ENCODE results near the gene TNFAIP8L1.

TNFAIP8L1 gene

DNA sequence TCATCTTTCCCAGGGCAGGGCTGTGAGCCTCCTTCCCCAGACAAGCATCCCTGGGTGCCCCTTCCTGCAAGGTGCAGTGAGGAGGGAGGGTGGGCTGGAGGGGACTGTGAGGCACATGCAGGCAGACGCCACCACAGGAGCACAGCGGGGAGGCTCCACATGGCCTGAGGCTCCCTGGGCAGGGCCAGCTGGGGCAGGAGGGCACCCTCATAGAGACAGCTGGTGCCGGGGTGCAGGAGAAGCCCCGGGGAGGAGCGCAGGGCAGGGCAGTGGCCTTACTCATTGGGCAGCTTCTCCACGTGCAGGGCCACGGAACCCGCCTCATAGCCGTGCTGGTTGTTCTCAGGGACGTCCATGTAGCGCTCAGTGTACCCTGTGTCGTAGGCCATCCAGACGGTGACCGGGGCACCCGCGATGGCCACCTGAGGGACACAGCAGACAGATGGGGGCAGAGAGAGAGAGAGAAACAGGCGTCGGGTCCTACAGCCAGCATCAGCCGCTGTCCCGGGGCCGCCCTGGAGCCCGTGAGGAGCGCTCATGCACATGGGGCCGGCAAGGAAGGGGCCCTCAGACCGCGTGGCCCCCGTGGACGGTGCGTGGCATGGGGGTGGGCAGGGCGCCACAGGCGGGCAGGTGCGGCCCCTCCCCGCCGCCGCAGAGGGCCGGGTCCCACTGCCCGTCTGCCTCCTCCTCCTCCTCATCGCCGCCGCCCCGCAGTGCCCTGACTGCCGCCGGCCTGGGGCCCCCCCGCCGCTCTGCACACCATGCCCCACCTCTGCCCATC, 43.3 kb downstream of the TNFAIP8L1 start:
- DNase-seq = no peak

- DNase-seq = no peak
Measured at GRCh38 chr19:4684312-4685095, 45.2 kb downstream of the TNFAIP8L1 start.

DNA sequence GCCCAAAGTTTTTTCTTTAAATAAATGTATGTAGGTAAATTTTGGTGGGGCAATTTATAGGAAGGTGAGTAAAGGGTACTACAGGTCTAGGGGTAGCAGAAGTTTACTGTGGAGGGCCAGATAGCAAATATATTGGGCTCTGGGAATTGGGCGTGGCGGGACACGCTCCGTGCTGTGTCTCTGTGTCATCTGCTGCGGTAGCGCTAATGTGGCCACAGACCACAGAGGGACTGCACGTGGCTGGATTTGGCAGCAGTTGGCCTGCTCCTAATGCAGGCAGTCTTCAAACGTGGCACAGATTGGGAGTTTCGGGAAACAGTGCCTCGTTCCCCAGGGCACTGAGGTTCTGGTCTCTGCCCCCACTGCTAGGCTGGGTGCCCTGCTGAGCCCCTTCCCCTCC, 47.4 kb downstream of the TNFAIP8L1 start:
- no peak for DNase-seq

GRCh38 chr19:4687396-4687795, 48.1 kb downstream of the TNFAIP8L1 start:
- no peak for DNase-seq

GRCh38 chr19:4688587-4688986, 49.3 kb downstream of the TNFAIP8L1 start:
- DNase-seq = no peak

GRCh38 chr19:4689403-4689802, 50.1 kb downstream of the TNFAIP8L1 start:
- no peak for DNase-seq

DNA sequence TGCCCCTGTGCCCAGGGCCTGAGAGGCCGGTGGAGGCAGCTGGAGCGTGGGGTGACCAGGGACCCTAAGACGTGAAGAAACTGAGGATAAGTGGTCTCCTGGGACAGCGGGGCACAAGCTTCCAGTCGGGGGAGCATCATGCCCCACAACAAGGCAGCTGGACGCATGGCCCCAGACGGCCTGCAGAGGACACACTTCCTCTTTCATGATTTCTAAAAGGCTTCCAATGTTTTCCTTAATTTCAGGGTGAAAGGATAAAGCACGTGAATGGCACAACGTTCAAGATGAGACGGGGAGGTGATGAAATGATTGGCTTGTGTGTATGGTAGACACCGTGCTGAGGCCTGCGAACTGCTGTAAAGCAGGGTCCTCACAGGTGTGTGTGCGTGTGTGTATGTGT, 51.0 kb downstream of the TNFAIP8L1 start:
- DNase-seq = no peak

DNA sequence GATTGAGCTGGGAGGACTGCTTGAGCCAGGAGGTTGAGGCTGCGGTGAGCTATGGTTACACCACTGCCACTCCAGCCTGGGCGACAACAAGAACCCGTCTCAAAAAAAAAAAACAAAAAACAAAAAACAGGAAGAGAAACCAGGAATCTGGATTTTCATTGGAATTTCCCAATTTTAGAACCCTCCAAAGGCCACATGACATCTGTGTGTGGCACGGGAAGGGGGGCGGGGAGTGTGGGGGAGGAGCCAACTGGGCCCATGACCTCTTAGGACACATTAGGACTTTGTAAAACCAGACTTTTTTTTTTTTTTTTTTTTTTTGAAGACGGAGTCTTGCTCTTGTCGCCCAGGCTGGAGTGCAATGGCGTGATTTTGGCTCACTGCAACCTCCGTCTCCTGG, 52.1 kb downstream of the TNFAIP8L1 start:
- no peak for DNase-seq

- DNase-seq = no peak
Measured at GRCh38 chr19:4692251-4693077, 53.1 kb downstream of the TNFAIP8L1 start.

DNA sequence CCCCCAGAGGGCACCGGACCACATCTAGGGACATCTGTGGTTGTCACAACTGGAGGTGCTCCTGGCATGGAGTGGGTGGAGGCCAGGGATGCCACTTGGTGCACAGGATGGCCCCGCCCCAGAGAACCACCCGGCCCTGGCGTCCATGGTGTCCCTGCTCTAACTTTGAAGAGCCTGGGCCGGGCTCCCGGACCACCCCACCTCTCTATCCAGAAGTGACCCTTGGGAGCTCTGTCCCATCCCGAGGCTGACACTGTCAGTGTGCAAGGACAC, 53.7 kb downstream of the TNFAIP8L1 start:
- no peak for DNase-seq

DNA sequence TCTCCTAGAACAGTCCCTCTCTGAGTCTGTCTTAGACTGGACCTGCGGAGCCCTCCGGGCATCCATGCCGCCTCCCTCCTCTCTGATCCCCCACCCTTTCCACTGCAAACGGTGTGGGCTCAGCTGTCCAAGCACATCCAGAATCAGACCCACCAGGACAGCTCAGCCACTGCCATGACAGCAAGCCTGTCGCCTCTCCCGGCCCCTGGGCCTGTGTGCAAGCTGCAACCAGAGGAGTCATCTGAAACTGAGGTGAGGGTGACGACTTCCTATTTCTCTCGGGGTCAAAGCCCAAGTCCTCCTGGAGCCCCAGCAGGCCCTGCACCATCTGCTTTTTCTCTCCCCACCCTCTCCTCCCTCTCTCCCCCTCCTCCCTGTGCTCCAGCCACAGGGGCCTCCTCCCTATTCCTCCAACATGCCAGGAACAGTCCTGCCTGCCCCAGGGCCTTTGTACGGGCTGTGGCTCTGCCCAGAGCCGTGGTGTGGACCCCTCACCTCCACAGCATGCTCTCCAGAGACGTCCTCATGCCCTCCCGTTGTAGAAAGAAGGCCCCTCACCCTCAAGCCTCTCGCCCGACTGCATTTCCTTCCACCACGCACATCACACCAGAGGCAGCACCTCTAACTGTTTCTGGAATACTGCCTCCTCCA, 54.3 kb downstream of the TNFAIP8L1 start:
- no peak for DNase-seq

DNA sequence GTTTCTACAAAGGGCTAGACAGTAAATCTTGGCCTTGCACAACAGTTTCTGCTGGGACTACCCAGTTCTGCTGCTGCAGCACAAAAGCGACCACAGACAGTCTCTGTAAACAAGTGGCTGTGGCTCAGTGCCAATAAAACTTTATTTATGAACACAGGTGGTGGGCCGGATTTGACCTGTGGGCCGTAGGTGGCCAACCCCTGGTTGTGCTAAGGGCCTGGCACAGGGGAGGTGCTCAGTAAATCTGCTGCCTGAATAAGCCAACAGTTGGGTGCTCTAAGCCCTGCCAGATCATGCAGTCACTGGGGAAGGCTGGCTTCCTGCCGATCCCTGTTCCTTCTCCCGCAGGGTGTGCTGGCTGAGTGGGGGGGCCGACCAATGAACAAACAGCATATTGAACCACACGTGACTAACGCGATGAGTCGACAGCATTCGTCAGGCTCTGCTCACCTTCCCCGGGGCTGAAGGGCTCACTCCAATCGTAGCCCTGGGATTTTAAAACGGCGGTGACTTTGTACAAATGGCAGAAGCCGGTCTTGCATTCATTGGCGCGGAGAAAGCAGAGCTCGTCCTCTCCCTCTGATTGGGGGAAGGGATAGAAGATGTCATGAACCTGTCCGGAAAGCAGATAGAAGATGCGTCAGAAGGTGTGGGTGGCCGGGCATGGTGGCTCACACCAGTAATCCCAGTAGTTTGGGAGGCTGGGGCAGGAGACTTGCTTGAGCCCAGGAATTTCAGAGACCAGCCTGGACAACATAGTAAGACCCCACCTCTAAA, 55.1 kb downstream of the TNFAIP8L1 start:
- DNase-seq = no peak

GRCh38 chr19:4695224-4695731, 56.0 kb downstream of the TNFAIP8L1 start:
- no peak for DNase-seq

GRCh38 chr19:4697304-4697703, 58.0 kb downstream of the TNFAIP8L1 start:
- DNase-seq = no peak

DNA sequence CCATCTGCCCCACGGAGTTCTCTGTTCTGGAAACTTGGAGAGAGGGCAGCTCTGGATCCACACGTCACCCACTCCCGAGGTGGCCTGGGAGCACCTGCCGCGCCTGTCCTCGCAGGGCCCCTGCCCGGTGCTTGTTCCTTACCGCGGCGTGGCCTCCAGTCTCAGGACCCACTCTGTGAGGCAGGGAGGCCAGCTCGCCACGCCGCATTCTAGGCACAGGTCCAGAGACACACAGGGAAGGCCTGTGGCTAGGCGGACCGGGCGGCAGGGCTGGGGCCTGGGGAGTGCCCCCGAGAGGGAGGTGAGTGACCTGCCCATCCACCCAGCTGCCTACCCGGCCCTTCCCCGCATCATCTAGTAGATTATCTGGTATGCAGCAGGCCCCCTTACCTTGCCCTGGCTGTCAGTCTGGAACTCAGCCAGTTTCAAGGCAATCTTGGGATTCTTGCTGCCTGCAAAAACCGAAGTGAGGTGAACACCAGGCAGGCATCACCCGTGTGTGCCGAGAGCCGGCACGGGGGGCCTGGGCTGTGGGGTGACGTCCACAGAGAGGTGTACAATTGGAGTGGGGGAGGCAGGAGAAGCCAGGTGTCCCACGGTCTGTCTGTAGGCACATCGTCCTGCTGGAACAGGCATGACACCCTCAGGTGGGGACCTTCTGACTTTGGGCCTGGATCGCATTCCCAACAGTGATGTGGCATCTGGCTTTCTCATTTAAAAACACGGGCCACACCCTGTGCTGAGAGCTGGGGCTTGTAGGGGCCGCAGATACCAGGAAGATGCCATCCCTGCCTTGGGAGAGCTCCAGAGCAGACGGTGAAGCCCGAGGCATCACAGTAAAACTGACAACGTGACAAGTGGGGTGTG, 60.7 kb downstream of the TNFAIP8L1 start:
- DNase-seq = no peak

GRCh38 chr19:4700693-4700970, 61.3 kb downstream of the TNFAIP8L1 start:
- DNase-seq = no peak

DNA sequence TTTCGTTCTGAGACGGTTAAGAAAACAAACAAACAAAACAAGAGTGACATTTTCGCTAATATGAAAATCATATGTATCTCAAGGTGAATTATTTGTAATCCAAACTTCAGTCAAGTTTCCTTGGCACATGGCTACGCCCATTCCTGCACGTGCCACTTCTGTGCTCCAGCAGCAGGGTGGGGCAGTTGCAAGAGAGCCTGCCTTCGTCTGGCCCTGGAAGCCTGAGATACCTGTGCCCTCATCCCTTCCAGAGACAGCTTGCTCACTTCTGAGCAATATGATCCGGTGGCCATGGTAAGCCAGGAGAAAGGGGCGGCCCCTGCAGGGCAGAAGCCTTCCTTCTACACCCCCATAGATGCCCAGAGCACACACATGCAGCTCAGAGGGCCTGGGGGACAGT, 62.2 kb downstream of the TNFAIP8L1 start:
- no peak for DNase-seq

DNA sequence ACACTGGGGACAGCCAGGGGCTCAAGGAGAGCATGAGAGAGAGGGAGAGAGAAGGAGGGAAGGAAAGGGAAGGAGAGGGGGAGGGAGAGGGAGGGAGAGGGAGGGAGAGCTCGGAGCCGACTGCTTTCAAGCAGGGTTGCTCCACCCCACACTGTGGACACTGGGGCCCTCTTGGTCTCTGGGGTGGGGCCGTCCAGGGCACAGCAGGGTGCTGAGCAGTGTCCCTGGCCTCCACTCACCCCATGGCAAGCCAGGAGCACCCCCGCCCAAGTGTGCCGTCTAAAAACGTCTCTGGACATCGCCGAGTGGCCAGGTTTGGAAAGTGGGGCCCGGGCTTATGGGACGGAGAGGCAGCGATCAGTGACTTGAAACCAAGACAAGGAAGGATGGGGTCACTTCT, 63.4 kb downstream of the TNFAIP8L1 start:
- DNase-seq = no peak

DNA sequence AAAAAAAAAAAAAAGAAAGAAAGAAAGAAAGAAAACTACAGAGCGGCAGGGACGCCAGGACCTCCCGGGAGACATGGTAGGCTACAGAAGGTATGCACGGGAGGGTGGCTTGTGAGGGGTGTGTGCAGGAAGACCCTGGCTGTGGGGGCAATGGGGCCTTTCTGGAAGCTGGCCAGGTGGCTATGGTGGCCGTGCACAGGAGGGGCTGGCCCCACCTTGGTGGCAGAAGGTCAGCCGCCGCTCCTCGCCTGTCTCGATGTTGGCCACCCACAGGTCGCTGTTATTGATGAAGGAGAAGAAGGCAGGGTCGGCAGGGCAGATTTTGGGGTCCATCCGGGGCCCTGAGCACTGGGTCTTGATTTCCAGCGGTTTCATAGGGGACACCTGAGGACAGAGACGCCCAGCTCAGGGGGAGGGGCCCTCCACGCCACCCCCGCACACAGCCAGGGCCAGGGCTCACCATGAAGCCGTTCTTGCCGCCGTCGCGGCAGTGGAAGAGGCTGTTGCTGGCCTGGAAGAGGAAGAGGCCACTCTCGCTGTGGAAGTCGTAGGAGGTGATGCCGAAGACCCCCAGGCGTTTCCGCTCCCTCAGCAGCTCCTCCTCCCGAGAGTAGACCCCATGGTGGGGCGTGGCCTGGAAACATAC, 64.5 kb downstream of the TNFAIP8L1 start:
- DNase-seq = no peak

DNA sequence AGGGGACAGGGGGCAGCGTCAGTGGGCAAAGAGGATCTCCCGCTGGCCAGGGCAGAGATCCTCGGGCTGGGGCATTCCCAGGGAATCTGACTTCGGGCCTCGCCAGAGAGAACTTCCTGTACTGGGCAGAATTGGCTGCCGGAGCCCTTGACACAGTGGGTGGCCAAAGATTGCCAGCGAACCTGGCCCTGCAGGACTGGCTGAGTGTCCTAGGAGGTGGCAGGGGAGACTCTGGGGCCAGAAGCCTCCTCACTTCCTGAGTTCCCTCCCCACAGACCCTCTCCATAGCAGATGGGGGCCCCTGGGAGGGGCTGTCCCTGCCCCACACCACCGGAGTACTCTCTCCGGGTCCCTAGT, 65.0 kb downstream of the TNFAIP8L1 start:
- no peak for DNase-seq
